ENCODE measurements around the gene TMEM114.

Gene TMEM114

GRCh38 chr16:8590811-8591210, 500 bp upstream of the TMEM114 start:
- H3K27me3 ChIP-seq: peaks cover 36% of the 10 kb centered on the region
- no peaks in the 10 kb centered on the region for H4K20me1 ChIP-seq
- H3K4me2 ChIP-seq: no peak overlapping the region
- no peaks in the 10 kb centered on the region for H3K4me1 ChIP-seq
- H3K36me3 ChIP-seq: no peaks in the 10 kb centered on the region
- no peak overlapping the region for H3K4me3 ChIP-seq
- peaks cover 23% of the 10 kb centered on the region for H3K9me3 ChIP-seq
- H3K27ac ChIP-seq: no peak overlapping the region
- no peak overlapping the region for H3K9ac ChIP-seq
- TF ChIP-seq Cebpa-rat (IDR thresholded peaks at IDR 0.05): no peak

GRCh38 chr16:8589057-8589899, 1.0 kb downstream of the TMEM114 start:
- no peak overlapping the region for H3K27ac ChIP-seq
- H3K9ac ChIP-seq: no peak overlapping the region
- peaks cover 36% of the 10 kb centered on the region for H3K27me3 ChIP-seq
- peaks cover 28% of the 10 kb centered on the region for H3K9me3 ChIP-seq
- H3K4me1 ChIP-seq: no peaks in the 10 kb centered on the region
- no peak overlapping the region for H3K4me2 ChIP-seq
- H3K36me3 ChIP-seq: no peaks in the 10 kb centered on the region
- H3K4me3 ChIP-seq: no peak overlapping the region
- H4K20me1 ChIP-seq: no peaks in the 10 kb centered on the region
- TF ChIP-seq Cebpa-rat (IDR thresholded peaks at IDR 0.05): no peak

- no peak overlapping the region for H3K4me3 ChIP-seq
- no peak for TF ChIP-seq Cebpa-rat (IDR thresholded peaks at IDR 0.05)
- peaks cover 28% of the 10 kb centered on the region for H3K9me3 ChIP-seq
- H3K27me3 ChIP-seq: peaks cover 36% of the 10 kb centered on the region
- no peaks in the 10 kb centered on the region for H3K36me3 ChIP-seq
- H3K4me2 ChIP-seq: no peak overlapping the region
- H4K20me1 ChIP-seq: no peaks in the 10 kb centered on the region
- no peak overlapping the region for H3K9ac ChIP-seq
- no peak overlapping the region for H3K27ac ChIP-seq
- no peaks in the 10 kb centered on the region for H3K4me1 ChIP-seq
Observed at GRCh38 chr16:8588682-8589056, 1.6 kb downstream of the TMEM114 start.

GRCh38 chr16:8587065-8587464, 3.2 kb downstream of the TMEM114 start:
- no peak overlapping the region for H3K27ac ChIP-seq
- H3K4me2 ChIP-seq: no peak overlapping the region
- peaks cover 13% of the 10 kb centered on the region for H3K4me1 ChIP-seq
- H3K9ac ChIP-seq: no peak overlapping the region
- peaks cover 27% of the 10 kb centered on the region for H3K9me3 ChIP-seq
- peaks cover 36% of the 10 kb centered on the region for H3K27me3 ChIP-seq
- no peak for TF ChIP-seq Cebpa-rat (IDR thresholded peaks at IDR 0.05)
- no peaks in the 10 kb centered on the region for H3K36me3 ChIP-seq
- no peaks in the 10 kb centered on the region for H4K20me1 ChIP-seq
- no peak overlapping the region for H3K4me3 ChIP-seq

GRCh38 chr16:8585857-8586256, 4.5 kb downstream of the TMEM114 start:
- Histone ChIP-seq H3K27me3 (peaks cover 33% of the 10 kb centered on the region), H4K20me1 (no peaks in the 10 kb centered on the region)

GRCh38 chr16:8585041-8585440, 5.3 kb downstream of the TMEM114 start:
- H3K27me3 ChIP-seq: peaks cover 25% of the 10 kb centered on the region
- no peak overlapping the region for H3K4me3 ChIP-seq
- H3K9ac ChIP-seq: no peak overlapping the region
- H3K9me3 ChIP-seq: peaks cover 12% of the 10 kb centered on the region
- no peaks in the 10 kb centered on the region for H4K20me1 ChIP-seq
- no peak overlapping the region for H3K4me2 ChIP-seq
- H3K4me1 ChIP-seq: peaks cover 19% of the 10 kb centered on the region
- no peak overlapping the region for H3K27ac ChIP-seq
- H3K36me3 ChIP-seq: no peaks in the 10 kb centered on the region
- TF ChIP-seq Cebpa-rat (IDR thresholded peaks at IDR 0.05): no peak

More at GRCh38 chr16:8585857-8586256, 4.5 kb downstream of the TMEM114 start:
- Histone ChIP-seq H3K9me3 (peaks cover 20% of the 10 kb centered on the region), H3K4me2 (no peak overlapping the region), H3K27ac (no peak overlapping the region), H3K4me3 (no peak overlapping the region), H3K4me1 (peaks cover 19% of the 10 kb centered on the region), H3K36me3 (no peaks in the 10 kb centered on the region), H3K9ac (no peak overlapping the region)
- no peak for TF ChIP-seq Cebpa-rat (IDR thresholded peaks at IDR 0.05)

GRCh38 chr16:8583732-8584131, 6.6 kb downstream of the TMEM114 start:
- no peak overlapping the region for H3K4me2 ChIP-seq
- H4K20me1 ChIP-seq: no peaks in the 10 kb centered on the region
- H3K27me3 ChIP-seq: peaks cover 12% of the 10 kb centered on the region
- peaks cover 4% of the 10 kb centered on the region; the same call in 1 of the 2 replicates for H3K9me3 ChIP-seq
- peaks cover 19% of the 10 kb centered on the region for H3K4me1 ChIP-seq
- H3K9ac ChIP-seq: no peak overlapping the region
- H3K27ac ChIP-seq: no peak overlapping the region
- no peaks in the 10 kb centered on the region for H3K36me3 ChIP-seq
- TF ChIP-seq Cebpa-rat (IDR thresholded peaks at IDR 0.05): no peak
- H3K4me3 ChIP-seq: no peak overlapping the region

GRCh38 chr16:8583199-8583598, 7.1 kb downstream of the TMEM114 start:
- no peak overlapping the region for H3K4me3 ChIP-seq
- peak overlapping the region; percentile 65; the same call in 1 of the 2 replicates for H3K4me2 ChIP-seq
- TF ChIP-seq Cebpa-rat (IDR thresholded peaks at IDR 0.05): no peak
- H3K4me1 ChIP-seq: peaks cover 19% of the 10 kb centered on the region
- H3K9me3 ChIP-seq: peaks cover 4% of the 10 kb centered on the region; the same call in 1 of the 2 replicates
- H3K27me3 ChIP-seq: peaks cover 7% of the 10 kb centered on the region
- no peak overlapping the region for H3K9ac ChIP-seq
- H3K36me3 ChIP-seq: no peaks in the 10 kb centered on the region
- H4K20me1 ChIP-seq: no peaks in the 10 kb centered on the region
- H3K27ac ChIP-seq: no peak overlapping the region

GRCh38 chr16:8581831-8582580, 8.3 kb downstream of the TMEM114 start:
- peaks cover 21% of the 10 kb centered on the region for H3K4me1 ChIP-seq
- no peaks in the 10 kb centered on the region for H4K20me1 ChIP-seq
- H3K4me2 ChIP-seq: peak overlapping the region; percentile 65
- TF ChIP-seq Cebpa-rat (IDR thresholded peaks at IDR 0.05): no peak
- no peaks in the 10 kb centered on the region for H3K36me3 ChIP-seq
- H3K27me3 ChIP-seq: no peaks in the 10 kb centered on the region
- H3K9ac ChIP-seq: no peak overlapping the region
- peak overlapping the region; percentile 57 for H3K27ac ChIP-seq
- peaks cover 4% of the 10 kb centered on the region; the same call in 1 of the 2 replicates for H3K9me3 ChIP-seq
- H3K4me3 ChIP-seq: no peak overlapping the region

GRCh38 chr16:8579559-8579958, 10.8 kb downstream of the TMEM114 start:
- TF ChIP-seq Cebpa-rat (IDR thresholded peaks at IDR 0.05): no peak
- no peak overlapping the region for H3K4me3 ChIP-seq
- no peaks in the 10 kb centered on the region for H3K36me3 ChIP-seq
- H3K9ac ChIP-seq: no peak overlapping the region
- H3K27me3 ChIP-seq: no peaks in the 10 kb centered on the region
- H3K4me2 ChIP-seq: no peak overlapping the region
- no peak overlapping the region for H3K27ac ChIP-seq
- no peaks in the 10 kb centered on the region for H3K9me3 ChIP-seq
- peaks cover 36% of the 10 kb centered on the region for H3K4me1 ChIP-seq
- H4K20me1 ChIP-seq: no peaks in the 10 kb centered on the region

Measured in BLaER1 (cell line).